HG03558 (cell line): ENCODE results near the gene KLHL28.
A peak's percentile ranks its signal among the peaks of the same experiment; 100 is the strongest.

ENCODE experiments used
- ATAC-seq: cut with Tn5 transposase; IDR thresholded peaks from one replicate; pipeline ENCODE4 v1.9.1; 2021; ENCODE audit warnings: moderate number of reproducible peaks; ENCODE audit not compliant: unreplicated experiment; ENCODE audit errors: extremely low read depth

KLHL28 gene

GRCh38 chr14:44962334-44963043 lies 742 bp upstream of the KLHL28 start:
- peak; percentile 0 for ATAC-seq

GRCh38 chr14:44961151-44961553 lies 595 bp downstream of the KLHL28 start:
- no peak for ATAC-seq

DNA sequence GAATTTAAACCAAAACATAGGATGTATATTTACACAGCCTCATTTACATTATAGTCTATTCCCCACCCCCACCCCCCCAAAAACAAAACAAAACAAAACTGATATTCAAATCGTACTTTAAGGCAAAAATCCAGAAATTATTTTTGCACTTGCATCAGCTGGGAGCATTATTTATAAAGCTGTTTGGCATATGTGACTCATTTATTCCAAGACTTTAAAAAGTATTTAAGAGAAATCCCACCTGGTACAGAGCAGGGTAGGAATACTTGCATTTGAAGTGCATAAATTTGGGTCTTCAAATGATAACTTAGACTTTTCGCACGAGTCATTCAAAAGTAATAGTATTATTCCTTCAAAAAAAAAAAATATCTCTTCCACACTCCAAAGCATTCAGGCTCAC lies 1.1 kb downstream of the KLHL28 start:
- ATAC-seq = no peak

GRCh38 chr14:44960146-44960545 lies 1.6 kb downstream of the KLHL28 start:
- ATAC-seq = no peak

DNA sequence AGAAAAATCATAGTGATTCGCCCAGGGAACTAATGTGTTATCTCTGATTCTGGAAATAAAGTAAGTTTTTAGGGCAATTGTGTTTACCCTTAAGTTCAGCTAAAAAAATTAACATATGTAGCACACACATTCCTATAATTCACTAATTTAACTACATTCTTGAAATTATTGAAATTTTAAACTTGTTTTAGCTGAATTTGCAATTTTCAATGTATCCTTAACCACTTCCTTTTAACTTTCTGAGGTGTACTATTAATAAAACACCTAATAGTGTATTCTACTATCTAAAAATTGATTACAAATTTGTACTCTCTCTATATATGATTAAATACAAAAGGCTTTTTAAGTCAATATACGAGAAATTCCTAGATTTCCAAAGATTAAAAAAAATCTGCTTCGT lies 2.2 kb downstream of the KLHL28 start:
- no peak for ATAC-seq

GRCh38 chr14:44956866-44957265 lies 4.9 kb downstream of the KLHL28 start:
- no peak for ATAC-seq

GRCh38 chr14:44955528-44955927 lies 6.2 kb downstream of the KLHL28 start:
- no peak for ATAC-seq

DNA sequence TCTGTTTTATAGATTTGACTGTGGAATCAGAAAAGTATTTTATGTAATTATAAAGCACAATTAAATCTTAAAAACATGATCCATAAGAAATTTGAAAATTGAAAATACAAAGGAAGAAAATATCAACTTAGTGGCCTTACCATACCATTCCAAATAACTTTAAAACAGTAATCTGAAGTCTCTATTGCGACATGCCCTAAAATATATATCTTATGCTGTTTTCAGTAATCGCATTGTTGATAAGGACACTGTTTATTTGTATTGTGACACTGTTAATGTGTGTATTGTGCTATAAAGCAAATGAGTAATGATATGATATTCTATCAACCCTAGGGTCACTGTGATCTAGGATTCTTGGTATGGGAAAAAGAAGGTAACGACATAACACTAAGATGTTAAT lies 7.0 kb downstream of the KLHL28 start:
- no peak for ATAC-seq

DNA sequence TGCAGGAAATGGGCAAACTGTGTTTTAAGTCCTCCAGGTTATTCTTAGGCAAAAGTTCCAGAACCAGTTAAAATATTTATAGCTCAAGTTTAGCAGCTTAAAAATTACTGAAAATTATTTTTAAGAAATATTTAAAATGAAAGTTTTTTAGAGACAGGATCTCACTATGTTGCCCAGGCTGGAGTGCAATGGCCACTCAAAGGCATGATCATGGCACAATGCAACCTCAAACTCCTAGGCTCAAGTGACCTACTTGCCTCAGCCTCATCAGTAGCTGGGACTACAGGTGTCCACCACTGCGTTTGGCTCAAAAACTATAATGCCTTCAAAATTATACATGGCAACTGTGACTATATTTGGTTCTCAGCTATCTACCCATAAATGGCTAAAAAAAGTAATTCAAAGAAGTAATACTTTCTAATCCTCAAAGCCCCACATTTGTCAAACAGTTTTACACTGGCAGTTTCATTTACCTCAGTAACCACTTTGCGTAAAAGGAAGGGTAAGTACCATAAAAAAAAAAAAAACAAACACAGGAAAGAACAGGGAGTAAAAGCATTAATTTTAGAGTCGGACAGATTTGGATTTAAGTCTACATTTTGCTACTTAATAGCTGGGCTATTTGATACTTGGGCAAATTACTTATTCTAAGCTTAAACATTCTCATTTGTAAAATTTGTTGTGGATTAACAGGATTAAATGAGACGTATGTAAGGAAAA lies 9.2 kb downstream of the KLHL28 start:
- ATAC-seq = no peak

DNA sequence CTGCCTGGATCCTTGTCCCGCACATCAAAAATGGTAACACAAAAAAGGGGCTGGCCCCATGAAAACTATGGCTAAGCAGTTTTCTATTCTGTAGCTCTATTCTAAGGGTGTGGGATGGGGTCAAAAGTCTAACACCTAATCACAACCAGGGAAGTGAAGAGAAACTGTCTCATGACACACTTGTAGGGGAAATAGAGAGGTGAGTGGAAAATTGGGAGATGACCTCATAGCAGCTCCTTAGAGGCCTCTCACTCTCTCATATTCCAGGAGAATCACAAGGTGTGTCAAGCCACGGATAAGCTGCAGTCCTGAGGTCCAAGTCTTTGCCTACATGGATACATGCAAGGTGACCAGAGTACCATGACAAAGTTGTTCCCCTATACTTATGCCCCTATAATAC lies 10.7 kb downstream of the KLHL28 start:
- ATAC-seq = no peak

DNA sequence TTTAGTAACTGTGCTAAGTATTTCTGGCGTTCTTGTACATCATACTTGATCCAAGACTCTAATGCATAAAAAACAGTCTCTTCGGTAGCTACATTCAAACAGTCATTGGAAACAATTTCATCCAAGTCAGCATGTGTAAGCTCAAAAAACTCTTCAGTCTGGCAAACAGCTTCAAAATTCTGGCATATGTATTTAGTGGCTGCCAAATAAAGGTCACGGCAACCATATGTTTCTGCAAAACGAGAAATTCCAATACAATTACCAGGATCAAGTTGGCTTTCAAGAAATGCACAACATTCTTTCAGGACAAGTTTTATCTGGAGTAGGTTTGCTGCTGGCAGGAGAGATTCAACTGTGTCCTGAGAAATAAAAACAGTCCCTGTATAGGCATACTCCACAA lies 16.5 kb downstream of the KLHL28 start:
- no peak for ATAC-seq

DNA sequence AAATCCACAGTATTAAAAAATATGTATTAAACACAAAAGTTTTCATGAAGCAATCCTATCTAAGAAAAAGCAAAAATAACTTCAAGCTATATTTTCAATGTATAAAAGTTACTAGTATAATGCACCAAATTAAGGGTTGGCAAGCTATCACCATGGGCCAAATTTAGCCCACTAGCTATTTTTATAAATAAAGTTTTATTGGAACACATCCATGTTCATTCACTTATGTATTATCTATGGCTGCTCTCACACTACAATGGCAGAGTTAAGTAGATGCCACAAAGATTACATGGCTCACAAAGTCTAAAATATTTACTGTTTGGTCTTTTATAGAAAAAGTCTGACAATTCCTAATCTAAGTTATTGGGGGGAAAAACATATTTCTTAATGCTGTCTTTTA lies 17.6 kb downstream of the KLHL28 start:
- no peak for ATAC-seq

GRCh38 chr14:44942436-44942835 lies 19.3 kb downstream of the KLHL28 start:
- no peak for ATAC-seq

- ATAC-seq = no peak
Observed at GRCh38 chr14:44941591-44941990, 20.2 kb downstream of the KLHL28 start.

DNA sequence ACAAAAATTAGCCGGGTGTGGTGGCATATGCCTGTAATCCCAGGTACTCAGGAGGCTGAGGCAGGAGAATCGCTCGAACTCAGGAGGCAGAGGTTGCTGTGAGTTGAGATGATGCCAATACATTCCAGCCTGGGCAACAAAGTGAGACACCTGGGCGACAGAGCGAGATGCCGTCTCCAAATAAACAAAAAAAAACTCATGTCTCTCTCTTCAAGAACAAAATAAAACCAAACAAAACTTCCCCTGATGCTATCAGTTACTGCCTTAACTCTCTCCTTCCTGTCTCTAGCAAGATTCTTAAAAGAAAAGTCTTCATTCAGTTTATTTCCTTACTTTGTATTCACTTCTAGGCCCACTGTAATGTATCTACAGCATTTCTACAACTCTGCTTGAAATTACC lies 20.8 kb downstream of the KLHL28 start:
- no peak for ATAC-seq

DNA sequence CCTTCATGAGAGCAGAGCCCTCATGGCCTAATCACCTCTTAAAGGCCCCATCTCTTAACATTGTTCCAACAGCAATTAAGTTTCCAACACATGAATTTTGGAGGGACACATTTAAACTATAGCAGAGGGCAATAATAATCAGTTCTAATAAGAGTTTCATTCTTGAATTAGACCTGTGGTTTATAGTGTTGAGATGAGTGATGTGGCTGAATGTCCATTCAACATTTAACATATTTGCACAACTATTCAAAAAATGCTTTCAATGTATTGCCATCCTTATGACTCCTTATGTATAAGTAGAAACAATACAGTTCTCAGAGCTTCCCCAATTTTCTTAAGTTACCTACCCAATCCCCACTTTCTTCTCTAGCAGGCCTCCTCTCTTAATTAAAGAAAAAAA lies 21.5 kb downstream of the KLHL28 start:
- ATAC-seq = no peak

DNA sequence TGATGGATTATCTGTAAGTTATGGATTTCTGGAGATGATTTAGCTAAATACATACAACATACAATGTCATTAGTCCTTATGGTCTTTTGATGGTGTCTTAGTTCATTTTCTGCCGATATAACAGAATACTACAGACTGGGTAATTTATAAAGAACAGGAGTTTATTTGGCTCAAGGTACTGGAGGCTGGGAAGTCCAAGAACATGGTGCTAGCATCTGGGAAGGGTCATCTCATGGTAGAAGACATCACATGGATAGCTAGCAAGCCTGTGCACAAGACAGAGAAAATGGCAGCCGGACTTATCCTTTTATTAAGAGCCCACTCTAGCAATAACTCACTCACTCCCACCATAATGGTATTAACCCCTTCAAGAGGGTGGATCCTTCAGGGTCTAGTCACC lies 24.2 kb downstream of the KLHL28 start:
- ATAC-seq = no peak

DNA sequence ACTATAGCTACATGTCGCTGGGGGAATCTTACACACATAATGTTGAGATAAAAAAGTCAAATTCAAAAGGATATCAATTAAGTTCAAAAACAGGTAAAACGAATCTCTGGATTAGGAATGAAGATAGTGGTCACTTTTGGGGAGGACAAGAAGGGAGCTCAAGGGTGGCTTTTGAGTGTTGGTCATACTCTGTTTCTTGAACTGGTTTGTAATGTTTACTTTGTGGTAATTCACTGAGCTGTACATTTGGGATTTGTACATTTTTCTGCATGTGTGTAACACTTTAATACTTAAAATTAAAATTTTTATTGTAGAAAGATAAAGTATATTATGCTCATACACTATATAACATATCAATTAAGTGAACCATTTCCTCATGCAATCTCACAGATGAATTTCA lies 26.6 kb downstream of the KLHL28 start:
- no peak for ATAC-seq

- ATAC-seq = no peak
Observed at GRCh38 chr14:44928793-44929192, 33.0 kb downstream of the KLHL28 start.

GRCh38 chr14:44914849-44915248 lies 46.9 kb downstream of the KLHL28 start:
- ATAC-seq = no peak

- ATAC-seq = no peak
Observed at GRCh38 chr14:44912041-44912869, 49.5 kb downstream of the KLHL28 start.
